A172 (cell line): Measurements from ENCODE around the gene HARS1. TPM values are rescaled to one million over a fixed set of nuclear protein-coding genes. Genes with fewer than 3 reads are reported as not detected.
"Not testable (repeated sequence)": the region's sequence is repeated elsewhere in the genome, so short reads cannot be mapped to it uniquely, and the experiment has no call there.

Experiments used
- DNase-seq: peaks from one replicate; pipeline ENCODE4 v3.0.0-alpha.2; 2015; ENCODE audit warnings: low spot score
- total RNA-seq: library from RNA; depleted of rRNA; stranded (reverse); fragments of >200 nt; shearing (Covaris generic); gene quantifications from 2 replicates; pipeline ENCODE4 v1.2.3, GENCODE V29; 2014

HARS1 gene
- total RNA-seq, 1 experiment from 2014 or later = 143 TPM

DNA sequence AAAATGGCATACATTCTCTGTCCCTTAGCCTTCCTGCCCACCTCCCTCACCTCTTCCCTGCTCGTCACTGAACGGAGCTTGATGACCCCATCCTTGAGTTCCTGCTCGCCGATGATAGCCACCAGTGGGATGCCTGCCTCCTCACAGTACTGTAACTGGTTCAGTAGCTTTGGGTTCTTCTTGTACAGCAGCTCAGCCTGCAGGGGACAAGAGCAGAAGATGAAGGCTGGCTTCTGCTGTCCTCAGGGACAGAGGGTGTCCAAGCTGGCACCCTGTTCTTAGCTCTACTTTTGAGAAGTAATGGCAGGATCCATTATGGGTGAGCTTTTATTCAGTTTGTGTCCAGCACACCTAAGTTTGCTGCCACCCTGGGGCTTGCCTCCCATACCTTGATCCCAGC, 16.5 kb downstream of the HARS1 start:
- DNase-seq = no peak

DNA sequence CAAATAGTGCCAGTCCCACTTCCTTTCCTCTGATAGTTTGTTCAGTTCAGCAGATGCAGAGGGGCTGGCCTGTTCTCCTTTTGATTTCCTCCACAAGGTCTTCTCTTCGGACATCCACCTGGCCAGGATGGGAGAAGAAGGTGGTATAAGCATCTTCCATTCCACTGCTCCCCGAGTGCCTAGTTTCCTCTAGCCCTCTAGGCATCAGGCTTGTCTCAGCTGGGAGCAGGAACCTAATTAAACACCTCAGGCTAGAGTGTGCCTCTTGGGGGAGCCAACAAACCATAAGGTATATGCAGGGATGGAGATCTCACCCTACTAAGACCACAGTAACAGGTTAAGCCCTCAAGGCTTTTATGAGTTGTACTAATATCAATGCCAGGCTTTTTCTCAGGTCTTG, 17.0 kb downstream of the HARS1 start:
- DNase-seq = no peak

DNA sequence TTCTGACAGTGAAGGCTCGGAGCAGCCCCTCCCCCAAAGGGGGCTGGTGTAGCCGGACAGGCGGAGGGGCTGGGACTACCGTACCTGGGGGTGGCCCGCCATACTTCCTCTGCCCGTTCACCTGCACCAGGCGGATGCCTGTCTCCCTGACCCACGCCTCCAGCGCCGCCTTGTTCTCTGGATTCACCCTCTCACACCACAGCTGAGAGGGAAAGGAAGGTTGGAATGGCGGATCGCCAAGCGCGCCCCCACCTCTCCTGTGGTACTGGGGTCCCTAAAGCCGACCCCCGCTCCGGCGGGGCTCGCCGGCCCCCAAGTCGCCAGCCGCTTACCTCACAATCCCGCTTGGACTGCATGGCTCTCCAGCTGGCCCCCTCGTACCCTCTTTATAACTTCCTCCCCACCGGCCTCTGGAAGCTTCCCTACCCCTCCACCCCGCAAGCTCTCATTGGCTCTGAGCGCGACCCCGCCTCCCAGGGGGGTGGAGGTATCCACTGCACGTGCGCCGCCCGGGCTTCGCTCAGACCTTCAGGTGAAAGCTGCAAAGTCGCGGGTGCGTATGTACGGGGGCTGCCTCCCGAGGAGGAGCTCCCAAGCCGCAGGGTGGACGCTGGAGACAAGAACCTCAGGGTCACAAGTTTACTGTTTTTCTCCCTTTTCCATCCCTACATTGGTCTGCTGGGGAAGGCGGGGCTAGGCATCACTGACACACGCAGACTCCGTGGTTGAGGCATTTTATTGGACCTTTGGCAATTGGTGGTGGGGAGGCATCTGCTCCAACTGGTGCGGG, 17.8 kb downstream of the HARS1 start, which contains the start of gene DND1:
DND1 (minus strand) TSS at position 390 of the 790 bp plus-strand sequence; CDS start at position 356, 34 bp downstream.
- DNase-seq = no peak

DNA sequence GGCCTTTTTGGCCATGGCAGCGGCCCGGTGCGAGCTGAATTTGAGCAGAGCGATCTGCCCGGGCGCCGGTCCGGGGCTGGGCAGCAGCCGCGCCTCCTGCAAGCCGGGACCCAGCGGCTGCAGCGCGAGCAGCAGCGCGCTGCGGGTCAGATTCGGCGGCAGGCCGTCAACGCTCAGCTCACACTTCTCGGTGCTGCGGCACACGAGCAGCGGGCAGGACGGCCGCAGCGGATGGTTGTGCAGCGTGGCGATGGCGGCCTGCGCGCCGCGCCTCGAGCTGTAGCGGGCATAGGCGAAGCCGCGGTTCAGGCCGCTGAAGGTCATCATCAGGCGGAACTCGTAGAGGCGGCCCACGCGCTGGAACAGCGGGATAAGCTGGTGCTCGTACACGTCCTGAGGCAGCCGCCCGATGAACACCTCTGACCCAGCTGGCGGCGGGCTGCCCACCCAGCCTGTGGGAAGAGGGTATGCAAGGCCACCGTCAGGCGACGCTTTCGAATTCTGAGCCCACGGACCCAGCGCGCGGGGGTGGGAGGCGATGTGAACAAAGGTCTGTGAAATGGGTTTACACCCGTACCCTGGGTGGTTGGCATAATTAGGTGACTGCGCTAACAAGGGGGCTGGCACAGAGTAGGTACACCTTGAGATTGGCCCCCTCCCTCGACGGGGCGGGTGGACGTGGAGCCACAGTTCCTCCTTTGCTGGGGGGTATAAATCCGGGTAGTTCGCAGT, 18.5 kb downstream of the HARS1 start:
- no peak for DNase-seq

DNA sequence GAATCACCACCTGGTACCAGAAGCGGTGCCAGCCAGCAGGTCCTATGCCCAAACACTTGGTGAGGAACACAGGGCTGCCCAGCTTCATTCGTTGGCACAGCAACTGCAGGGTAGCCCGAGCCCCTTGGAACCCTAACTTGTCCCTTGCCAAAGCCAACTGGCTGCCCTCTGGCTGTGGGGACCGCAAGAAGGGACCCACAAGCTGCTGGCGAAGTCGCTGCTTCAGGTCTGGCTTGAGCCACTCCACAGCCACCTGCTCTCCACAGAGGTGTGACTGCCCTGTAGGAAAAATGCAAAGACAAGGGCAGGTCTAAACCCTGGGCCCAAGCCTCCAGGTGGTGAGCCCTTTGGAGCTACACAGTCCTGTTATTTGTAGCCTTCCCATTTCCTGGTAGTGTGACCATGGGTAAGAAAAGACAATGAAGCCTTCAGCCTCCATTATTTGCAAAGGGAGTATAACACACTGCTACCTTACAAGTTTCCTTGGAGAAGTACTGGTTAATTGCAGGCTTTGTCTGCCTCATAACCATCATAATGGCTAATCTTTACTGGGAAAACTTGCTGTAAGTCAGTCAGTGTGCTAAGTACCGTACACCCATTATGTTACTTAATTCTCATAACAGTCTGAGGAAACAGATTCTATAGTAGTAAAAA, 19.6 kb downstream of the HARS1 start:
- no peak for DNase-seq

DNA sequence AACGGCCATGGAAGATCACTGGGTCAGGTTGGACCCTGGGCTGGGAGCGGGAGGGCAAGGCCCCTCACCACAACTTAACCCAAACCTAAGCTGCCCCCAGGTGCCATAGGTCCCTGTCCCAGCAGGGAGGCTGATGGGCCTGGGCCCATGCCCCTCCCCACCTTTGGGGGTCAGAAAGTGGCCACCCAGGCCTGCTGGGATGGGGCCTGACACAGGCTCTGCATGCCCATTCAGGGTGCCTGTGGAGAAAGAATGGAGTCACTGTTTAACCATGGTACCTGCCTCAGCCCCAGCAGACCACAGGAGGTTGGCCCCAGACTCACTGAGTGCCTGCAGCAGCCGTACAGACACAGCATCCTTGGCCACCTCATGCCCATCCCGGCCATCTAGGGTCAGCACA, 20.1 kb downstream of the HARS1 start:
- DNase-seq = not testable (repeated sequence)

DNA sequence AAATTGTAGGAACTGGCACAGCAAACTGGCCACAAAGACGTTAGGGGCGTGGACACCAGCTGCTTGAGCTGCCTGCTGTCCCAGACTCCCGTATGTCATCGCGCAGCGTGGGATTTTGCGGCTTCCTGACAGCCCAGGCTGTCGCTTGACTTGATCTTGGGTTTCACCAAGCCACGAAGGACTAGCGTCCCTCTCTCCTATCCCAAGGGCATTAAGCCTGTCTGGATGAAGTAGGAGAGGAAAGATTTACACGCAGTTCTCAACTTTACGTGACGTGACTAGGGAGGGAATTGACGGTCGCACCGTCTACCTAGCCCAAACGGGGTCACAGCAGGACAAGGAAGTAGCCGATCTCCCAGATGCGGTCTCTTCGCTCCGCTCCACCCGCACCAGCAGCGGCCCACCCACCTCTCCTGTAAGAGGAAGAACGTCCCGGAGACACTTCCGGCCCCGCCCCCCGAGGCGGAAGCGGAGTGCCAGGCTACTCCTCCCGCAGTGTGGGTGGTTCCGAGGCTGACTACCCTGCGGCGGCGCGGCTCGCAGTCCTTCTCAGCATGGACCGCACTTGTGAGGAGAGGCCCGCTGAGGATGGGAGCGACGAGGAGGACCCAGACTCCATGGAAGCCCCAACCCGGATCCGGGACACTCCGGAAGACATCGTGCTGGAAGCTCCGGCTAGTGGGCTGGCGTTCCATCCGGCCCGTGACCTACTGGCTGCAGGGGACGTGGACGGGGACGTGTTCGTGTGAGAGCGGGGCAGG, 26.6 kb downstream of the HARS1 start, which contains the start of gene WDR55:
WDR55 (plus strand) TSS at position 546 of the 761 bp plus-strand sequence; CDS start at position 555, 9 bp downstream.
- DNase-seq = peak; percentile 95

DNA sequence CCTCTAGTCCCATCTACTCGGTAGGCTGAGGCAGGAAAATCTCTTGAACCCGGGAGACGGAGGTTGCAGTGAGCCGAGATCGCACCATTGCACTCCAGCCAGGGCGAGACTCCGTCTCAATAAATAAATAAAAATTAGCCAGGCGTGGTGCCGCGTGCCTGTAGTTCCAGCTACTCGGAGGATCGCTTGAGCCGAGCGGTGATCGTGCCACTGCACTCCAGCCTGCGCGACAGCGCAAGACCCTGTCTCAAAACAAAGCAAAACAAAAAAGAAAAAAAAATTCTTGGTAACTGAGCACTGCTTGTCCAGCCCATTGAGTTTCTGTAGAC, 27.2 kb downstream of the HARS1 start:
- no peak for DNase-seq

DNA sequence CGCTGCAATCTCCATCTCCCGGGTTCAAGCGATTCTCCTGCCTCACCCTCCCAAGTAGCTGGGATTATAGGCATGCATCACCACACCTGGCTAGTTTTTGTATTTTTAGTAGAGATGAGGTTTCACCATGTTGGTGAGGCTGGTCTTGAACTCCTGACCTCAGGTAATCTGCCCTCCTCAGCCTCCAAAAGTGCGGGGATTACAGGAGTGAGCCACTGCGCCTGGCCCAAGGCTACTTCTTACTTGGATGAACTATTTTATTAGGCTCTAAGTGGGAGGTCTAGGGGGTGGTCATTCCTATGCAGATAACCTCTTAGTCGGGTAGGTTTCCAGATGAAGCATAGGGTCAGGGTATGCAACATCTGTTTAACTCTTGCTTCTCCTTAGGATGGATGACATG, 30.8 kb downstream of the HARS1 start:
- DNase-seq = not testable (repeated sequence)

DNA sequence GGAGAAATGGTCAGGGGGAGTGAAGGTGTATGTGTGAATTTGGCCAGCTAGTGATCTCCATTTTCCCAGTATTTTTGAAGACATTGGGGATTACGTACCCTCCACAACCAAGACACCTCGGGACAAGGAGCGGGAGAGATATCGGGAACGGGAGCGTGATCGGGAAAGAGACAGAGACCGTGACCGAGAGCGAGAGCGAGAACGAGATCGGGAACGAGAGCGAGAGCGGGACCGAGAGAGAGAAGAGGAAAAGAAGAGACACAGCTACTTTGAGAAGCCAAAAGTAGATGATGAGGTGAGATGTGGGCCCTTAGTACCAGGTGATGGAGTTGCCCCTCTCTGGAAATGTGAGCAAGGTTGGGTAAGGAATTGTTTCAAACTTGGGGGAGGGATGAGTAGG, 32.3 kb downstream of the HARS1 start:
- DNase-seq = no peak

DNA sequence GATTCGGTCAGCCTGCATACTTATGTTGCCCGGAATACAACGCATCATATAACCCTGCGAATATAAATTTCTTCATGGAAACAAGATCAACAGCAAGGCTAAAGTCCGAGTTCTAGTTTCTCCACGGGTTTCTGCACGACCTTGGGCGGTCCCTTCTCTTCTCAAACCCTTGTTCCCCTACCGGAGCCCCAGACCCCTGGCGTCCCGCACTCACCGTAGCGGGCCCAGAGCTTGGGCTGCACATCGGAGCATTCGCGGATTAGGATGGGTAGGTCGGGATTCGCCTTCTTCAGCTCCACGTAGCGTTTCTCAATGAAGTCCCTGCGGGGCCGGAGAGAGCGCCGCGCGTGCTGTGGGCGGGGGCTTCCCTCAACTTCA, 44.1 kb downstream of the HARS1 start:
- no peak for DNase-seq

DNA sequence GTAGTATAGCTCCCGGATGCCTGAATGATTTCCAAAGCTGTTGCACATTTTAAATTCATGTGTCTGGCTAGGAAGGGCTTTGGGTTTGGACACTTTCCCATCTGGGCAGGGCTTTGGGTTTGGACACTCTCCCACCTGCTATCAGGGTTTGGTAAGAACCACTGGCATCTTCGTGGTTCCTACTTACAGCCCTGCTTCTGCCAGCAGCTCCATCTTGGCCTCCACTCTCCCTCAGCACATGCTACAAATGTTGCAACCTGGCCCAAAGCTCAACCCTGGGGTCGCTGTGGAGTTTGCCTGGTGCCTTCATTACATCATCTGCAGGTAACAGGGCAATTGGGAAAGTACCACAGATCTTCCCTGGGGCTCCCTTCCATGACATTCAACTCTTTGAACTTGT, 48.5 kb downstream of the HARS1 start:
- no peak for DNase-seq

DNA sequence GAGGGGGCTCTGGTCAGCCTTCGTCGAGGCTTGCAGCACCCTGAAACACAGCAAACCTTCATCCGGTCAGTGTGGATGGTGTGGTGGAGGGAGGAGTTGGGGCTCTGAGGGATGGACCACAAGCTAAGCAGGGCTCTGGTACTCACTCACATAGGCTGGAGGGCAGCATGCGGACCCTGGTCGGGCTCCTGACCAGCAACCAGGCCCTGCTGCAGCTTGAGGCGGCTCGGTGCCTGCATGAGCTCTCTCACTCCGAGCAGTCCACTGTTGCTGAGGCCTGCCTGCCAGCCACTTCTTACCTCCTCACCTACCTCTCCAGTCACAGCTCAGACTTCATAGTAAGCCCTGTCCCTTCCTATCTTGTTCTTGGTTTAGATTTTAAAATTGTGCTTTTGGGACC, 49.5 kb downstream of the HARS1 start:
- DNase-seq = no peak

DNA sequence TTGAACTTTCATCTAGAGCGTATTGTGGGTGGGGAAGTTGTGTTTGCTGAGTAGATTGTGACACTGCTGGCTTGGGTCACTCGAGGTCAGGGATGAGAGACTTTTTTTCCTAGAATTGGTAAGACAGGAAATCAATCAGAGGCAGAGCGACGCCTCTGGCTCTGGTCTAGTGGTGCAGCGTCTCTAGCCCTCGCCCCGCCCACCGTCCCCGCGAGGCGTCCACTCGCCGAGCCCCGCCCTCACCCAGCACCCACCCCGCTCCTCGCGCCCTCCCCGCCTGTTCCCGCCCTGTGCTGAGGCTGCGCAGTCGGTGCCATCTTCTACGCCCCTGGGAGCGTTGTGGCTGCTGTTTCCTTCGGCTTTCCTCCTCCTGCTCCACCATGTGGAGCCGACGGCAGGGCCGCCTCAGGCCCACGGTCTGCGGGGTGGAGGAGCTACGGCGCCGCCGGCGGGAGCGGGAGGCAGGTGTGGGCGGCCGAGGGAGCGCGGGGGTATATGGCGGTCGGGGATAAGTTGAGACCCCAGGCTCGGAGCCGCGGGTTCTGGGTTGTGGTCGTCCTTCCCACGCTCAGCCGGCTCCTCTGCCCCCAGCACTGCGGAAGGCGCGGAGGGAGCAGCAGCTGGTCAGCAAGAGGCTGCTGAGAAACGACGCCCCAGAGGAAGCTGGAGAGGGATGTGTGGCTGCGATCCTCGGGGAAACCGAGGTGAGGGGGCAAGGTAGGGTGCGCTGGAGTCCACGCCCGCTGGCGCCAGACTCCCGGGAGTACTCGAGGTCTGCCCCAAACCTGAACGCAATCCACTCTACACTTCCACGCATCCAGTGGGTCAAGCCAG, 51.8 kb downstream of the HARS1 start, which contains the start of gene TMCO6:
TMCO6 (plus strand) TSS at position 304 of the 834 bp plus-strand sequence; CDS start at position 381, 77 bp downstream.
- peak; percentile 61 for DNase-seq

DNA sequence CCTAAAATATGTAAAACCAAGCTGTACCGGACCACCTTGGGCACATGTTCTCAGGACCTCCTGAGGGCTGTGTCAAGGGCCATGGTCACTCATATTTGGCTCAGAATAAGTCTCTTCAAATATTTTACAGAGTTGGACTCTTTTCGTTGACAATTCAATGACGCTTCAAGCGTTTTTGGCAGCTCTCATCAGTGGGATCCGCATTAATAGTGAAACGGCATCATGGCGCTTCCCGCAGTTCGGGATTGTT, 52.3 kb downstream of the HARS1 start:
- not testable (repeated sequence) for DNase-seq

DNA sequence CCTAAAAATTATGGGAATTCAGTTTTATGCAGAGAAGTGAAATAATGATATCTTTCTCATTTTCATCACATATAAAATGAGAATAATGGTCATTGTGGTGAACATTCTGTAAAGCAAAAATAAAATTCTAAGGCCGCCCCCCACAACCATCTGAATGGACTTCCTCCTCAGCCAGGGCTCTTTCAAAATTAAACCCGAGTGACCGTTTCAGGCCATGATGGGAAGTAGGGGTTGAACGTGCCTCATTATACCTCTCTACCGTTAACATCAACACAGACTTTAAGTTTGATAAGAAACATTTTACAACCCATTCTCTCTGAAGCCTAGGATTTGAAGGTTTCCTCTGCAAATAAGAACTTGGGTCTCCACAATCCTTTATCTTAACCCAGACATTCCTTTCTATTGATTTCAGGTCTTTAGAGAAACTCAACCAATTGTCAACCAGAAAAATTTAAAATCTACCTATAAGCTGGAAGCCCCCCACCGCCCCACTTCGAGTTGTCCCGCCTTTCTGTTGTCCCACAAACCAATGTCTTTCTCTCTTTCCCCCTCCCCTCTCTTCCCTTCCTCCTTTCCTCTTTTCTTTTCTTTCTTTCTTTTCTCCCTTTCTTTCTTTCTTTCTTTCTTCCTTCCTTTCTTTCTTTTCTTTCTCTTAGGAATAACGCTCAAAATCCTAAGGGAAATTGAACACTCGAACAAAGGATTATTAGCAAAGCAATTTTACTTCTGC, 53.6 kb downstream of the HARS1 start:
- DNase-seq = no peak

DNA sequence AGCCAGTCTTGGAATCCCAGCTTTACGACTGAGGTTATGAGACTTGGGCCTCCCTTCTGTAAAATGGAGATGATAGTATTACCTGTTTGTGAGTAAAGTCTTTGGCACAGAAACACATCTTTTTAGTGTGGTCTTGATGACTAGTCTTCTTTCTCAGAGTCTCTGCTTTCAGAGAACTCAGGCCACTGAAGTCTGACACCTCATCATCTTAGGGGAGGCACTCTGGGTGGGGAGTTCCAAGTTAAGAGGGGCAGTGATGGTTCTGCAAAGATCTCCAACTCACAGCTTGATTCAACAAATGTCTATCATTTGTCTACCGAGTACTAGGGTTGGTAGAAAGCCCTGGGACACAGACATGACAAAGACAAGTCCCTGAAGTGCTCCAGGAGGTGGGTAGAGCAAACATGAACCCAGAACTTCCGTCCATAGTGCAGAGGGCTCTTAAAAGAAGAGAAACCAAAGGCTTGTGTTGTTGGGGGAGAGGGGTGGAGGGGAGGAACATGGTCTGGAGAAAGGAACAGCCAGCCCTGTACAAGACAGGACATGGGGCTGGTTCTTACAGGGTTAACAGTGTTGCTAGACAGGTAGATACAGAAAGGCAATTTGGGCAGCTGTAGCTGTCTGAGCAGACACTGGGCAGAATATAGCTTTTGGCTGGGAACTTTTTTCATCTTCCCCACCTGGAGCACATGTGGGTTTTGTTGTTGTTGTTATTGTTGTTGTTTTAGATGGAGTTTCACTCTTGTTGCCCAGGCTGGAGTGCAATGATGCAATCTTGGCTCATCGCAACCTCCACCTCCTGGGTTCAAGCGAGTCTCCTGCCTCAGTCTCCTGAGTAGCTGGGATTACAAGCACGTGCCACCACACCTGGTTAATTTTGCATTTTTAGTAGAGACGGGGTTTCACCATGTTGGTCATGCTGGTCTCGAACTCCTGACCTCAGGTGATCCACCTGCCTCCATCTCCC, 55.6 kb downstream of the HARS1 start:
- no peak for DNase-seq

DNA sequence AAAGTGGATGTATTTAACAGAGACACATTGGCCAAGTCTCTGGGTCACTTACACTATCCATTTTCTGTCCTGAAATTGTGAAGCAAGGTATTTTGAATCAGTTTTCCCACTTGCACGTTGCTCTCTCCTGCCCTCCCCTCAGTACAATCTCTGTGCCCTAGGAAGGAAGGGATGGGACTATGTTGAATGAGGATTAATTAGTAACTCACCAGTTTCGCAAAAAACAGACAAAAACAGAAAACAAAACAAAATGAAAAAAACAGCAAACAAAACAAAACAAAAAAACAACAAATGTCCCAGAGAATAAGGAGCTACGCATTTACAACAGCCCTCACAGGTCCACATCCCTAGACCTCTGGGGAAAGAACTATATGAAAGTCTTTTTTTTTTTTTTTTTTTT, 57.1 kb downstream of the HARS1 start:
- no peak for DNase-seq

DNA sequence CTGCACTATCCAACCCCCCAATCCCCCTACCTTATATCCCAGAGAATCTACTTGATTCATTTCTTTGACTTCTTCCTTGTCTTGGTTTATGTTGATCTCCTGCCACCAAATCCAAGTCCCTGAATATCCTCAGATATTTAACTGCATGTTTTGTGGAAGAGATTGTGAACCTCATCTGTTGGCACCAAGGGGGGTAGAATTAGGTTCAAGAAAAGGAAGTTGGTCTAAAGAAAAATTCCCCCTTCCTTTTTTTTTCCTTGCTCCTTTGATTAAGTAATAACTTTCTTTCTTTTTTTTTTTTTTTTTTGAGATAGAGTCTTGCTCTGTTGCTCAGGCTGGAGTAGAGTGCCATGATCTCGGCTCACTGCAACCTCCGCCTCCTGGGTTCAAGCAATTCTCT, 57.7 kb downstream of the HARS1 start:
- DNase-seq = no peak
